Heart left ventricle (tissue), 16 donors: ENCODE data around the gene ENDOD1. TPM values are rescaled to one million over a fixed set of nuclear protein-coding genes. Genes with fewer than 3 reads are reported as not detected.
A peak's percentile ranks its signal among the peaks of the same experiment; 100 is the strongest.

ENCODE experiments used
- ATAC-seq, 4 donors: fragments of 200-7000 bp; cut with Tn5 transposase; one replicate each; pipeline ENCODE4 v1.9.1; 2020 to 2022; ENCODE audit warnings: moderate library complexity in 4 of 4, mild to moderate bottlenecking in 3 of 4, moderate number of reproducible peaks in 1 of 4
- DNase-seq, 5 donors: peaks; one replicate each; pipeline ENCODE4 v3.0.0-alpha.2; 2020
- H3K27ac ChIP-seq, 12 donors: fragments of 200-600 bp; sonication (generic) in 4 of 12; one replicate each; pipeline versions ENCODE4 v1.5.0 to v1.8.0; 2016 to 2022; ENCODE audit warnings: mild to moderate bottlenecking in 2 of 12
- H3K27me3 ChIP-seq, 9 donors: fragments of 200-600 bp; sonication (generic) in 2 of 9; one replicate each; pipeline versions ENCODE4 v1.5.1 to v1.8.0; 2016 to 2022; ENCODE audit warnings: mild to moderate bottlenecking in 3 of 9
- H3K36me3 ChIP-seq, 9 donors: fragments of 200-600 bp; sonication (generic) in 2 of 9; one replicate each; pipeline versions ENCODE4 v1.5.0 to v1.8.0; 2018 to 2022; ENCODE audit warnings: mild to moderate bottlenecking in 2 of 9
- H3K4me1 ChIP-seq, 12 donors: fragments of 200-600 bp; sonication (generic) in 4 of 12; one replicate each; pipeline versions ENCODE4 v1.5.0 to v1.8.0; 2016 to 2022; ENCODE audit warnings: mild to moderate bottlenecking in 3 of 12
- H3K4me3 ChIP-seq, 12 donors: fragments of 200-600 bp; sonication (generic) in 4 of 12; one replicate each; pipeline versions ENCODE4 v1.5.0 to v1.8.0; 2017 to 2022; ENCODE audit warnings: mild to moderate bottlenecking in 9 of 12, moderate library complexity in 4 of 12
- H3K9me3 ChIP-seq, 12 donors: fragments of 200-600 bp; sonication (generic) in 4 of 12; one replicate each; pipeline versions ENCODE4 v1.5.0 to v1.8.0; 2016 to 2022; ENCODE audit warnings: mild to moderate bottlenecking in 1 of 12
- CTCF ChIP-seq, 12 donors: fragments of 200-600 bp; sonication (generic) in 4 of 12; IDR thresholded peaks; one replicate each; pipeline versions ENCODE4 v1.5.0 to v1.8.0; 2018 to 2022; ENCODE audit warnings: antibody characterized with exemption in 12 of 12, mild to moderate bottlenecking in 5 of 12
- POLR2A ChIP-seq, 2 donors: fragments of 450-650 bp; IDR thresholded peaks; one replicate each; pipeline ENCODE4 v1.6.1; 2017; ENCODE audit warnings: antibody characterized with exemption in 2 of 2, mild to moderate bottlenecking in 2 of 2, moderate library complexity in 2 of 2
- WGBS, 4 donors: extraction: QIAGEN DNeasy Blood & Tissue Kit in 2 of 4; methylation state at CpG; one replicate each; pipeline versions ENCODE4 v1.1.5 to v1.1.7; 2013 to 2018; 5-methylcytosine and 5-hydroxymethylcytosine counted together
- intact Hi-C, 10 donors: fragments of 100-400 bp; cut with DNase I; formaldehyde crosslinking; loops; one replicate each; pipeline versions ENCODE4 v1.11.1 to v1.14.2; 2022
- polyA plus RNA-seq, 2 donors: library from polyadenylated mRNA; stranded (reverse); fragments of 200-250 nt; gene quantifications; one replicate each; pipeline ENCODE4 v1.2.3, GENCODE V29; 2013
- total RNA-seq, 9 donors: library from RNA; depleted of rRNA in 2 of 9; stranded (reverse); fragments of >200 nt in 2 of 9; fragmentation: NEBNext Ultra II Directional in 3 of 9; extraction: Animal tissue kit (Norgen Biotek cat#: 25700) in 3 of 9; gene quantifications; one replicate each; pipeline versions ENCODE4 v1.1.0 to v1.2.4, GENCODE V29; 2016 to 2023
- donor health status: ischemic (EF 13 %, LVEDD 7.1; RV severe dilation, severe dysfunction).
- donor health status: healthy with polysubstance abuse.
- donor health status: DM: no; HTN: yes; CAD: no.
- donor health status: DM: no; HTN: no; CAD: no.
- donor health status: ischemic (EF 25% LVEDD 6.9; RV normal size, moderate dysfunction).
- donor health status: ischemic (EF 25% LVEDD 5.7; RV mildly dilated, moderate dysfunction).
- donor health status: healthy.
- donor health status: DM: yes; HTN: yes; CAD: no.
- donor health status: ischemic (EF 35%, LVEDD 5.7; RV mildly dilated, moderate dysfunction).
- donor health status: nonischemic (EF 11% LVEDD 7.7; RV severe dilation, severe dysfunction).
- donor health status: DM: yes; HTN: yes; CAD: no.
- donor health status: PGD.
- donor health status: ischemic (EF 29% LVEDD 5.4; RV normal size, mild dysfunction).
- donor health status: nonischemic (EF 23%, LVEDD 6.1; RV moderate dilation, normal function).

Gene ENDOD1
- total and polyA plus RNA-seq, 11 donors: 4.0 to 28.5 (median 12.8) TPM

DNA sequence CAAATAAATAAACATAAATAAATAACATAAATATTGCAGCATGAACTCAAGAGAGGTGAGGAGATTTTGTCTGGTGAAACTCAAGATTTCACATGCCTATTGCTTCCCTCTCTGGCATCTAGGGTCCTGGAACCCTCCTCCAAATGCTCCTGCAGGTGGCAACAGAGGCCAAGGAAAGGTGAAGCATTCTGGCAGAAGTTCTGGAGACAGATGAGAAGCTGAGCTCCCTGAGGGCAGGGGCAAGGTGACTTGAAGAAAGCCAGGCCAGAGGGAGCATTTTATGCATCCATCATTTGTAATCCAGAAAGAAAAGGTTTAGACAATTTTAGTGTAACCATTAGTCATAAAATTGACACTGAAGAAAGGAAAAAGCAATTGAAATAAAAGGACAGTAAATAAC is 64.9 kb downstream of the ENDOD1 start:
- ATAC-seq (no peak), DNase-seq (peak in 1 of 5 donors; percentile 33)
- peaks cover 0 to 52% (median 22%) of the 10 kb centered on the region in 12 donors for H3K4me1 ChIP-seq

DNA sequence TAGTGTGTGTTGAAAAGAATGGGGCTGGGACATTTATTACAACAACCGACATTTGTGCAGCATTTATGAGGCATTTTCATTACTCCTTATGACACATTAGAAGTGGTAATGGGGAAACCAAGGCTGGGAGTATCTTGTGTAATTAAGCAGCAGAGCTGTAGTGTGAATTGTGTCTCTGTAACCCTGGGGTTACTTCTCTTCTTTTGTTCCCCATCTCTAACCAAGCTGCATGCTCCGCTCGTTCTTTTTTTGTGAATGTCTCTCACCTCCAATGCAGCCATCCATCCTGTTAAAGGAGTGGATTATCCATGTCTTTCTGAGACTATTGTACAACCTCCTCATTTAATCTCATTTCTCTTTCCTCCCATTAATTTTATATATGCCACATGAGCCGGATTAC is 65.7 kb downstream of the ENDOD1 start:
- no peak for ATAC-seq
- no peaks in the 10 kb centered on the region for H3K36me3 ChIP-seq
- 95 to 97% (median 96%) methylated on average over 4 of the region's 4 CpGs for WGBS, 4 donors

More for the DNA sequence above, 64.9 kb downstream of the ENDOD1 start:
- Histone ChIP-seq H3K36me3 (no peaks in the 10 kb centered on the region), H3K27ac (no peak overlapping the region), H3K9me3 (no peaks in the 10 kb centered on the region), H3K27me3 (no peaks in the 10 kb centered on the region), H3K4me3 (no peak overlapping the region)
- TF ChIP-seq POLR2A (IDR thresholded peaks at IDR 0.05) (no peak), CTCF (IDR thresholded peaks at IDR 0.05) (peak; percentile 16 to 58 (median 47))
- intact Hi-C loops: loop anchor here in 9 of 10 donors (2.0 to 10.0 kb wide), 13 partner anchors 57 to 1270 kb away; partner anchors contain the start of genes CWC15 (in 2 of the 9), KDM4D (in 2 of the 9), SESN3 (in 2 of the 9) and SRSF8 (in 2 of the 9)

GRCh38 chr11:95156133-95156721 is 66.6 kb downstream of the ENDOD1 start:
- no peak for TF ChIP-seq POLR2A (IDR thresholded peaks at IDR 0.05)
- TF ChIP-seq CTCF (IDR thresholded peaks at IDR 0.05): no peak
- Histone ChIP-seq H3K9me3 (no peaks in the 10 kb centered on the region), H3K27ac (peak overlapping the region in 5 of 12 donors; percentile 31 to 69 (median 34)), H3K4me3 (no peak overlapping the region), H3K36me3 (no peaks in the 10 kb centered on the region), H3K27me3 (no peaks in the 10 kb centered on the region), H3K4me1 (peaks cover 0 to 41% (median 15%) of the 10 kb centered on the region in 12 donors)
- 75 to 84% (median 77%) methylated on average over 5 of the region's 5 CpGs for WGBS, 4 donors
- intact Hi-C loops: loop anchor here in 3 of 10 donors (2.0 to 10.0 kb wide), 5 partner anchors 179 to 1269 kb away; partner anchors contain the start of genes CWC15 (in 1 of the 3) and KDM4D (in 1 of the 3)
- ATAC-seq (no peak), DNase-seq (no peak)

More for the DNA sequence above, 65.7 kb downstream of the ENDOD1 start:
- peaks cover 0 to 43% (median 18%) of the 10 kb centered on the region in 12 donors for H3K4me1 ChIP-seq
- H3K27ac ChIP-seq: no peak overlapping the region
- intact Hi-C loops: loop anchor here in 3 of 10 donors (2.0 to 10.0 kb wide), 5 partner anchors 179 to 1269 kb away; partner anchors contain the start of genes CWC15 (in 1 of the 3) and KDM4D (in 1 of the 3)
- no peaks in the 10 kb centered on the region for H3K27me3 ChIP-seq
- H3K4me3 ChIP-seq: no peak overlapping the region
- H3K9me3 ChIP-seq: no peaks in the 10 kb centered on the region
- TF ChIP-seq POLR2A (IDR thresholded peaks at IDR 0.05) (no peak), CTCF (IDR thresholded peaks at IDR 0.05) (no peak)
- no peak for DNase-seq

DNA sequence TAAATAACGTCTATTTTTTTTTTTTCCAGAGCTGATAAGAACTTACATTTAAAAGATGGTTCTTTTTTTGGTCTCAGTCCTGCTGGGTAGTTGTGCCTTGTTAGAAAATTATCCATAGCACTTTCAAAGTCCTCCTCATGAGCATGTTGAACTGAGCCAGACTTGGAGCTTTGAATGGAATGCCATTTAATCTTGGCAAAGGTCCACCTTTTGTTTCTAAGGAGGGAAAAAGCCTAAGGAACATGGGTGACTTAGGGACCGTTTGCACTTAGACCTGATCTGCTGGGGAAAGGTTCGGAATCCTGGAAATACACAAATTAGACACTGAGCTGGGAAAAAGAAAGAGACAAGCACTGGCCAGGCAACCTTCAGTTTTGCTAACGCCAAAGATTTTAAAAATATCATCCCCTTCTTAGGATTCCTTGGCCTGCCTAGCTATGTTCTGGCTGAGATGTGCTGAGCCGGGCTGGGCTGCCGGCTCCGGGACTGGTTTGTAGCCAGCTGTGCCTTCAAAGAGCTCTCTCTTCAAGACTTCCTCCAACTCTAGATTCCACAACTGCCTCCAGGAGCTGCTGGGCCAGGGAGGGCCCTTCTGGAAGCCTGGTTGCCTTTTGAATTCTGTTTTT is 67.4 kb downstream of the ENDOD1 start:
- ATAC-seq: peak; percentile 30 to 80 (median 74)
- 39 to 55% (median 45%) methylated on average over 7 of the region's 7 CpGs for WGBS, 4 donors
- Histone ChIP-seq H3K27ac (peak overlapping the region in 9 of 12 donors; percentile 6 to 69 (median 33)), H3K4me1 (peaks cover 0 to 37% (median 10%) of the 10 kb centered on the region in 12 donors), H3K9me3 (no peaks in the 10 kb centered on the region), H3K36me3 (no peaks in the 10 kb centered on the region), H3K27me3 (no peaks in the 10 kb centered on the region), H3K4me3 (no peak overlapping the region)
- intact Hi-C loops: loop anchor here in 3 of 10 donors (2.0 to 10.0 kb wide), 5 partner anchors 178 to 1268 kb away; partner anchors contain the start of genes CWC15 (in 1 of the 3) and KDM4D (in 1 of the 3)
- peak in 4 of 5 donors; percentile 26 to 48 (median 33) for DNase-seq
- TF ChIP-seq CTCF (IDR thresholded peaks at IDR 0.05) (no peak), POLR2A (IDR thresholded peaks at IDR 0.05) (no peak)
